ENCODE results near the gene KCNS3. TPM values are rescaled to one million over a fixed set of nuclear protein-coding genes. Genes with fewer than 3 reads are reported as not detected.

The KCNS3 gene
- total RNA-seq, 1 donor from 2014 or later: 4.7 TPM

GRCh38 chr2:17876590-17876989, 1.9 kb upstream of the KCNS3 start:
- DNase-seq (ENCODE audit: low read depth, low spot score): no peak

GRCh38 chr2:17877811-17878280, 621 bp upstream of the KCNS3 start:
- no peak for DNase-seq (ENCODE audit: low read depth, low spot score)

GRCh38 chr2:17879137-17879912, 858 bp downstream of the KCNS3 start:
- no peak for DNase-seq (ENCODE audit: low read depth, low spot score)

- no peak for DNase-seq (ENCODE audit: low read depth, low spot score)
Measured at GRCh38 chr2:17879913-17880274, 1.4 kb downstream of the KCNS3 start.

GRCh38 chr2:17892770-17893534, 14.5 kb downstream of the KCNS3 start:
- no peak for DNase-seq (ENCODE audit: low read depth, low spot score)

- no peak for DNase-seq (ENCODE audit: low read depth, low spot score)
Measured at GRCh38 chr2:17894005-17894404, 15.5 kb downstream of the KCNS3 start.

- DNase-seq (ENCODE audit: low read depth, low spot score): no peak
Measured at GRCh38 chr2:17894556-17894955, 16.1 kb downstream of the KCNS3 start.

GRCh38 chr2:17899871-17900270, 21.4 kb downstream of the KCNS3 start:
- no peak for DNase-seq (ENCODE audit: low read depth, low spot score)

- no peak for DNase-seq (ENCODE audit: low read depth, low spot score)
Measured at GRCh38 chr2:17901246-17901645, 22.8 kb downstream of the KCNS3 start.

GRCh38 chr2:17910980-17911379, 32.5 kb downstream of the KCNS3 start:
- no peak for DNase-seq (ENCODE audit: low read depth, low spot score)

GRCh38 chr2:17911491-17912260, 33.2 kb downstream of the KCNS3 start:
- DNase-seq (ENCODE audit: low read depth, low spot score): no peak

- DNase-seq (ENCODE audit: low read depth, low spot score): no peak
Measured at GRCh38 chr2:17912266-17912691, 33.8 kb downstream of the KCNS3 start.

GRCh38 chr2:17915099-17915498, 36.6 kb downstream of the KCNS3 start:
- DNase-seq (ENCODE audit: low read depth, low spot score): no peak

- DNase-seq (ENCODE audit: low read depth, low spot score): no peak
Measured at GRCh38 chr2:17915811-17916518, 37.5 kb downstream of the KCNS3 start.

GRCh38 chr2:17916584-17916983, 38.1 kb downstream of the KCNS3 start:
- no peak for DNase-seq (ENCODE audit: low read depth, low spot score)

GRCh38 chr2:17918789-17919188, 40.3 kb downstream of the KCNS3 start:
- DNase-seq (ENCODE audit: low read depth, low spot score): no peak

- no peak for DNase-seq (ENCODE audit: low read depth, low spot score)
Measured at GRCh38 chr2:17930773-17931172, 52.3 kb downstream of the KCNS3 start.

GRCh38 chr2:17933256-17933655, 54.8 kb downstream of the KCNS3 start:
- DNase-seq (ENCODE audit: low read depth, low spot score): no peak

- DNase-seq (ENCODE audit: low read depth, low spot score): no peak
Measured at GRCh38 chr2:17934721-17935120, 56.3 kb downstream of the KCNS3 start.

- no peak for DNase-seq (ENCODE audit: low read depth, low spot score)
Measured at GRCh38 chr2:17935242-17935885, 56.9 kb downstream of the KCNS3 start.

GRCh38 chr2:17936599-17936998, 58.1 kb downstream of the KCNS3 start:
- DNase-seq (ENCODE audit: low read depth, low spot score): no peak

All from pulmonary artery endothelial cell (primary cell).